Measurements from ENCODE around the gene TMEM203. TPM values are rescaled to one million over a fixed set of nuclear protein-coding genes. Genes with fewer than 3 reads are reported as not detected.
A peak's percentile ranks its signal among the peaks of the same experiment; 100 is the strongest.

The TMEM203 gene
- polyA plus RNA-seq, 1 donor: 33.1 TPM

- peak in 1 of 2 donors; percentile 66 for DNase-seq
- H3K27ac ChIP-seq (ENCODE audit: low read length): no peak overlapping the region
- peak overlapping the region; percentile 21 for H3K4me3 ChIP-seq (ENCODE audit: low read length)
- H3K36me3 ChIP-seq (ENCODE audit: control insufficient read depth, insufficient read depth, low read length): no peaks in the 10 kb centered on the region
- peaks cover 6% of the 10 kb centered on the region for H3K4me1 ChIP-seq (ENCODE audit: control insufficient read depth, insufficient read depth, low read length)
- WGBS (ENCODE audit: insufficient coverage, low lambda C conversion rate): no CpG with 5 or more reads among the region's 124 CpGs
- H3K9me3 ChIP-seq (ENCODE audit: control insufficient read depth, low read depth, low read length): peaks cover 15% of the 10 kb centered on the region
- peaks cover 86% of the 10 kb centered on the region for H3K27me3 ChIP-seq (ENCODE audit: control insufficient read depth, insufficient read depth, low read length)
Measured at GRCh38 chr9:137168904-137169856, 36.3 kb downstream of the TMEM203 start.

- no peak overlapping the region for H3K4me3 ChIP-seq (ENCODE audit: low read length)
- H3K9me3 ChIP-seq (ENCODE audit: control insufficient read depth, low read depth, low read length): peaks cover 19% of the 10 kb centered on the region
- H3K27ac ChIP-seq (ENCODE audit: low read length): no peak overlapping the region
- peaks cover 89% of the 10 kb centered on the region for H3K27me3 ChIP-seq (ENCODE audit: control insufficient read depth, insufficient read depth, low read length)
- peaks cover 6% of the 10 kb centered on the region for H3K4me1 ChIP-seq (ENCODE audit: control insufficient read depth, insufficient read depth, low read length)
- DNase-seq: peak in 1 of 2 donors; percentile 35
- H3K36me3 ChIP-seq (ENCODE audit: control insufficient read depth, insufficient read depth, low read length): no peaks in the 10 kb centered on the region
- no CpG with 5 or more reads among the region's 36 CpGs for WGBS (ENCODE audit: insufficient coverage, low lambda C conversion rate)
Measured at GRCh38 chr9:137168573-137168903, 36.9 kb downstream of the TMEM203 start.

- H3K27me3 ChIP-seq (ENCODE audit: control insufficient read depth, insufficient read depth, low read length): peaks cover 89% of the 10 kb centered on the region
- no peaks in the 10 kb centered on the region for H3K36me3 ChIP-seq (ENCODE audit: control insufficient read depth, insufficient read depth, low read length)
- DNase-seq: peak; percentile 50 to 73
- whole genome bisulfite sequencing (ENCODE audit: insufficient coverage, low lambda C conversion rate): no CpG with 5 or more reads among the region's 57 CpGs
- H3K4me1 ChIP-seq (ENCODE audit: control insufficient read depth, insufficient read depth, low read length): peaks cover 9% of the 10 kb centered on the region
- H3K4me3 ChIP-seq (ENCODE audit: low read length): no peak overlapping the region
- no peak overlapping the region for H3K27ac ChIP-seq (ENCODE audit: low read length)
- peaks cover 20% of the 10 kb centered on the region for H3K9me3 ChIP-seq (ENCODE audit: control insufficient read depth, low read depth, low read length)
Measured at GRCh38 chr9:137167747-137168572, 37.5 kb downstream of the TMEM203 start.

GRCh38 chr9:137167277-137167746 lies 38.1 kb downstream of the TMEM203 start:
- no CpG with 5 or more reads among the region's 44 CpGs for WGBS (ENCODE audit: insufficient coverage, low lambda C conversion rate)
- DNase-seq: no peak
- Histone ChIP-seq H3K9me3 (ENCODE audit: control insufficient read depth, low read depth, low read length) (peaks cover 20% of the 10 kb centered on the region), H3K27ac (ENCODE audit: low read length) (no peak overlapping the region), H3K4me3 (ENCODE audit: low read length) (no peak overlapping the region), H3K36me3 (ENCODE audit: control insufficient read depth, insufficient read depth, low read length) (no peaks in the 10 kb centered on the region), H3K4me1 (ENCODE audit: control insufficient read depth, insufficient read depth, low read length) (peaks cover 12% of the 10 kb centered on the region), H3K27me3 (ENCODE audit: control insufficient read depth, insufficient read depth, low read length) (peaks cover 90% of the 10 kb centered on the region)

GRCh38 chr9:137166380-137167229 lies 38.8 kb downstream of the TMEM203 start:
- WGBS (ENCODE audit: insufficient coverage, low lambda C conversion rate): no CpG with 5 or more reads among the region's 22 CpGs
- Histone ChIP-seq H3K27me3 (ENCODE audit: control insufficient read depth, insufficient read depth, low read length) (peaks cover 92% of the 10 kb centered on the region), H3K27ac (ENCODE audit: low read length) (no peak overlapping the region), H3K9me3 (ENCODE audit: control insufficient read depth, low read depth, low read length) (peaks cover 20% of the 10 kb centered on the region), H3K4me1 (ENCODE audit: control insufficient read depth, insufficient read depth, low read length) (peaks cover 11% of the 10 kb centered on the region), H3K4me3 (ENCODE audit: low read length) (no peak overlapping the region), H3K36me3 (ENCODE audit: control insufficient read depth, insufficient read depth, low read length) (no peaks in the 10 kb centered on the region)
- DNase-seq: no peak

GRCh38 chr9:137165250-137165836 lies 40.1 kb downstream of the TMEM203 start:
- WGBS (ENCODE audit: insufficient coverage, low lambda C conversion rate): 60% methylated on average over 1 of the region's 32 CpGs
- peaks cover 11% of the 10 kb centered on the region for H3K4me1 ChIP-seq (ENCODE audit: control insufficient read depth, insufficient read depth, low read length)
- H3K4me3 ChIP-seq (ENCODE audit: low read length): no peak overlapping the region
- peaks cover 20% of the 10 kb centered on the region for H3K9me3 ChIP-seq (ENCODE audit: control insufficient read depth, low read depth, low read length)
- peaks cover 89% of the 10 kb centered on the region for H3K27me3 ChIP-seq (ENCODE audit: control insufficient read depth, insufficient read depth, low read length)
- H3K36me3 ChIP-seq (ENCODE audit: control insufficient read depth, insufficient read depth, low read length): no peaks in the 10 kb centered on the region
- H3K27ac ChIP-seq (ENCODE audit: low read length): no peak overlapping the region
- DNase-seq: no peak

- Histone ChIP-seq H3K4me3 (ENCODE audit: low read length) (no peak overlapping the region), H3K9me3 (ENCODE audit: control insufficient read depth, low read depth, low read length) (peaks cover 15% of the 10 kb centered on the region), H3K36me3 (ENCODE audit: control insufficient read depth, insufficient read depth, low read length) (no peaks in the 10 kb centered on the region), H3K27me3 (ENCODE audit: control insufficient read depth, insufficient read depth, low read length) (peaks cover 89% of the 10 kb centered on the region), H3K4me1 (ENCODE audit: control insufficient read depth, insufficient read depth, low read length) (peaks cover 11% of the 10 kb centered on the region), H3K27ac (ENCODE audit: low read length) (no peak overlapping the region)
- no CpG with 5 or more reads among the region's 34 CpGs for WGBS (ENCODE audit: insufficient coverage, low lambda C conversion rate)
- DNase-seq: no peak
Measured at GRCh38 chr9:137164370-137165249, 40.8 kb downstream of the TMEM203 start.

GRCh38 chr9:137163805-137164204 lies 41.6 kb downstream of the TMEM203 start:
- H3K27me3 ChIP-seq (ENCODE audit: control insufficient read depth, insufficient read depth, low read length): peaks cover 95% of the 10 kb centered on the region
- no peak overlapping the region for H3K4me3 ChIP-seq (ENCODE audit: low read length)
- no peaks in the 10 kb centered on the region for H3K36me3 ChIP-seq (ENCODE audit: control insufficient read depth, insufficient read depth, low read length)
- H3K4me1 ChIP-seq (ENCODE audit: control insufficient read depth, insufficient read depth, low read length): peaks cover 11% of the 10 kb centered on the region
- no peak for DNase-seq
- peaks cover 15% of the 10 kb centered on the region for H3K9me3 ChIP-seq (ENCODE audit: control insufficient read depth, low read depth, low read length)
- WGBS (ENCODE audit: insufficient coverage, low lambda C conversion rate): no CpG with 5 or more reads among the region's 22 CpGs
- no peak overlapping the region for H3K27ac ChIP-seq (ENCODE audit: low read length)

- Histone ChIP-seq H3K36me3 (ENCODE audit: control insufficient read depth, insufficient read depth, low read length) (no peaks in the 10 kb centered on the region), H3K9me3 (ENCODE audit: control insufficient read depth, low read depth, low read length) (peaks cover 15% of the 10 kb centered on the region), H3K4me1 (ENCODE audit: control insufficient read depth, insufficient read depth, low read length) (peaks cover 11% of the 10 kb centered on the region), H3K27ac (ENCODE audit: low read length) (no peak overlapping the region), H3K4me3 (ENCODE audit: low read length) (no peak overlapping the region), H3K27me3 (ENCODE audit: control insufficient read depth, insufficient read depth, low read length) (peaks cover 96% of the 10 kb centered on the region)
- DNase-seq: no peak
- no CpG with 5 or more reads among the region's 26 CpGs for WGBS (ENCODE audit: insufficient coverage, low lambda C conversion rate)
Measured at GRCh38 chr9:137163365-137163715, 42.1 kb downstream of the TMEM203 start.
